SK-MEL-5 (cell line): ENCODE measurements around the gene ASPSCR1. TPM values are rescaled to one million over a fixed set of nuclear protein-coding genes. Genes with fewer than 3 reads are reported as not detected.

Experiments used
- DNase-seq: peaks from one replicate; pipeline ENCODE4 v3.0.0-alpha.2; 2016; ENCODE audit warnings: low read depth, low spot score
- in situ Hi-C: cut with HindIII; loops from 2 replicates; pipeline ENCODE4 v1.10.0; 2016; ENCODE audit warnings: low sequenced_read_pairs, high pct_unique_total_duplicates, low pct_unique_long_range_greater_than_20kb
- total RNA-seq: library from RNA; depleted of rRNA; stranded (reverse); fragments of >200 nt; shearing (Covaris generic); gene quantifications from 2 replicates; pipeline ENCODE4 v1.2.3, GENCODE V29; 2014

ASPSCR1 gene
- total RNA-seq, 1 experiment from 2014 or later, result 80.5 TPM

DNA sequence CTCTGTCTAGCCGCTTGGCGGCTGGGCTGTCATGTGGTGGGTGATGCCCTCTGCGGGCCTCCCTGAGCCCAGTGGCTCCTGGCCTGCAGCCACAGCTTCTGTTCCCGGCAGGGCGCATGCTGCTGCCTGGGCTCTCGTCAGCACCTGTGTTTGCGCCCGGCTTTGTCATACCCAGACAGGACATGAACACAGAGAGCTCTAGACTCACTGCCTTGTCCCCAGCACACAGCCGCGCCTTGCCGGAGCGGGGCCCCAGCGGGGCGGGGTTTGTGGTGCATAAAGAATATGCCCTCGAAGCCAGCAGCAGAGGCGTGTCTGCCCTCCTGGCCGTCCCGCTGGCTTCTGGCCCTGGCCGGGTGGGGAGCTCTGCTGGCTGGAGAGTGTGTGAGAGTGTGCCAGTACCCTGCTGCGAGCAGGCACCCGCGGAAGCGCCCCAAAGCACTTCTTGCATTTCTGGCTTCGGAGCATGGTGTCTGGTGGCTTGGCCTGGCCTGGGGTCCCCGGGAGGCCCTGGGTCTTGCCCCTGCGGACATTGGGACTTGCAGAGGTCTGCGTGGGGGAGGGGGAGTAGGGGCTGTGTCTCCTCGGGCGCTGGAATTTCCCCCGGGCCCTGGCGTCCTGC lies 14.4 kb downstream of the ASPSCR1 start:
- in situ Hi-C loops, result no loop called here
- no peak for DNase-seq

DNA sequence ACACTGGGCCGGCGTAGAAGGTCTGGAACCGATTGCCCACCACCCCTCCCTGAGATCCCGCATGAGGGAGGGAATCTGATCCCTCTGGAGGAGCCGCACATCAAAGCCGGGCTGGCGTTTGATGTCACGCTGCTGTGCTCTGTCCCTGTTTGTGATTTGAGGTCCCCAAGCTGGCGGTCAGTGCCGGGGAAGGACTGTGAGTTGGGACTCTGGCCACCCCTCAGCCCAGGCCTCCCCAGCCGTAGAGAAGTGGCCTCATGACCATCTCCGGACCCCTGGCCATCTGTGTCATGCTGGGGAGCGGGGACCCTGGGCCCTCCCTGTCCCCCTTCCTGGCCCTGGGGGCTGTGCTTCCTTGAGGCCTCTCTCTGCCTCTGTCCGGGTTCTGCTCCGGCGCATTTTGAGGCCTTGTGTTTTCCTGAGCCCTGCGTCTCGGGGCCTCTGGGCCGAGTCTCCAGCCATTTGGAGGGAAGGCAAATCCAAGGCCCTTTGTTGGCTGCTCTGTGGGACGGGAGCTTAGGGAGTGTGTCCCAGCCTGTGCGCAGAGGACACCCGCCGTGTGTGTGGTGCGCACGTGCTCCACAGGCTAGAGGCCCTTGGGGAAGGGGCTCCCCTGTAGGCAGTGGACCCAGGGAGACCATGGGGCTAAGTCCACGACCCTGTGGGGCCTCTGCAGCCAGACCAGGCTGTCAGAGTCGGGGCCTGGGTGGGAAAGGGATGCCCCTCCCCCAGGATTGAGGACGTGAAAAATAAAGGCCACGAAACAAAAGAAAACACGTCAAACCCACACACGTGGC lies 15.1 kb downstream of the ASPSCR1 start:
- DNase-seq, result no peak
- in situ Hi-C loops, result no loop called here

DNA sequence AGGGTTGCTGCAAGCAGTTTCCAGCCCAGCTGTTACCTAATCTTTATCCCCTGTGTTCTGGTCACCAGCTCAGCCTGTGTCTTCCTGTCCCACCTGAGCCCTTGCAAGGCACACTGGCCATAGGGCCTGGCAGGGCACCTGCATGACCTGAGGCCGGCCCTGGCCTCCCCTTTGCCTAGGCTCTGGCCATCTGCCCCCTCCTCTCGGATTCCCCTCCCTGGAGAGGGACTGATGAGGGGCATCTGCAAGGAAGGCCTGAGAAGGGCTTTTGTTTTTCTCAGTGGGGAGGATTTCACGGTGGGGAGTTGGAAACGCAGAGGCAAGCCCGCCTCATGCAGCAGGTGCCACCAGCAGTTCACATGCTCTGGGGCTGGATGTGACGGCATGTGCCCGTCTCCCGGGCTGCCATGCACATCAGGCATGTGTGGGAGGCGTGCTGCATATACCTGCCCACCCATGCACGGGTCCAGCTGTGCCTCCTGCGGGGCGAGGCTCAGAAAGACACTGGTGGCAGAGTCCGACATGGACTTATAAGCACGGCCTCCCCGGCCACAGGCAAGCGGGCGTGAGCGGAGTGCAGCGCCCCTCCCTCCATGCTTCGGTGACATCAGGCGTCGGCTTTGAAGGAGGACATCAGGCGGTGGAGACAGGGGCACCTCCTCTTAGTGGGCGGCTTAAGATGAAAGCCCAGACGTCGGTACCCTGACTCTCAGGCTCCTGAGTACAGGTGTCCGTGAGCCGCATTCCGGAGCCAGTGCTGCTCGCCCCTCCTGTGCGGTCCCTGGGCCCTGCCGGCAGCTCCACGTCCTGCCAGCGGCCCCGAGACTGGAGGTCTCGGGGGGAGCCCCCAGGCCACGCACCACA lies 16.5 kb downstream of the ASPSCR1 start:
- in situ Hi-C loops, result no loop called here
- DNase-seq, result no peak

DNA sequence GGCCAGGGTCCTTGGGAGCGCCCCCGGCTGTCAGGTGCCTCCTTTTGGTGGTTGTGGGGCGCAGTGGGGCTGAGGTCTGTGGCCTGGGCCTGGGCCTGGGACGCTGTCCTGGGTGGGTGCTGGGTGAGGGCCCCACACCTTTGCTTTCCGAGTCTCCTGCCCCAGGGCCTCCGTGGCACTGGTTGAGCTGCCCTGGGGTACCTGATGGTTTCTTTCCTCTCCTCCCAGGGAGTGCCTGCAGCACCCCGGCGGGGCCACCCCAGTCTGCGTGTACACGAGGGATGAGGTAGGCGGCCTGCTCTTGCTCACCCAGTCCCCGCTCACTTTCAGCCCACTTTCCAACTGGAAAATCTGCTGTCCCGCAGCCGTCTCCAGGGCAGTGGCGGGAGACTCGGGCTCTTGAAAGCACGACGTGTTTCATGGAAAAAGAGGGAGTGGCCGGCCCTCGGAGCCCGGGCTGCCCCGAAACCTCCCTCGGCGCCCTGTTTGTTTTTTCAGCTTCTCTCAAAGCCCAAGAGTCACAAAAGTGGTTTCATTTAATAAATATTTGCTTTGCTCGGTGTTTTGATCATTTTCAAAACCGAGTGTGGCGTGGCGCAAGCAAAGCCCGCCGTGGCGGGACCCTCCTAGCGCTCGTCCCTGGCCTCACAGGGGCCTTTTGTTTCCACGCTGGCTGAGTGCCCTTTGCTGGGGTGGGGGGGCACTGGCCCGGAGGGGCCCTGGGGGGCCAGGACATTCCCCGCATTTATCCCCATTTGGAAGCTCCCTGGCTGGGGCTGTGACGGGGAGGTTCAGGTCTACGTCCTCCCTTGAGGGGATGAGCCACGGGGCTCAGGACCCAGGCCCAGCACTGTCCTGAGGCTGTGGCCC lies 17.4 kb downstream of the ASPSCR1 start:
- in situ Hi-C loops, result no loop called here
- no peak for DNase-seq

DNA sequence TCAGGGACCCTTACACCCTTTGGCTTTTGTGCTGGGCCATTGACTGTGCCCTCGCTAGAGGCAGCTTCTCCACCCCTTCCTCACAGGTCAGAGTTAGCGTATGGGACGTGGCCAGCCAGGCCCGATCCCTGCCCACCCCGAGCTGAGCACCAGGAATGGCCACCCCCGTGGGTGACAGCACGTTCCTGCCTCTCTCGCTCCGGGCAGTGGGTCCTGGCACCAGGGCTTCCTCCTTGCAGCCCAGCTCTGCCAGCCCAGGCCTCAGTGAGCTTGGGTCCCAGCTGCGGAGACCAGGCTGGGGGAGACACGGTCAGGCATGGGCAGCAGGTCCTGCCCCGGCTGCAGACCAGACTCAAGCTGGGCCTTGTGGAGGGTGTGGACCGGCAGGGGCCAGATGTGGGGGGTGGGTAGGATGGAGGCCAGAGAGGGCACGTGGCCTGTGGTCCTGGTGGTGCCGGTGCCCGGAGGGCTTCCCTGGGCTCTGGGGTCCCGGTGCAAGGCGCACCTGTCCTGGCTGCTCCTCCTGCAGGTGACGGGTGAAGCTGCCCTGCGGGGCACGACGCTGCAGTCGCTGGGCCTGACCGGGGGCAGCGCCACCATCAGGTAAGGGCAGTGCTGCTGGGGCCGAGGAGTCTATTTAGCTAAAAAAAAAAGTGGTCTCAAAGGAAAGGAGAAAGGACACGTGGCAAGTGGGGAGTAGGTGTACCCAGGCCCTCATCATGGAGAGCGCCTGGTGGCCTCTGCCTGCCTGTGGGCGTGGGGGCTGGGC lies 18.2 kb downstream of the ASPSCR1 start:
- no peak for DNase-seq
- in situ Hi-C loops, result no loop called here

DNA sequence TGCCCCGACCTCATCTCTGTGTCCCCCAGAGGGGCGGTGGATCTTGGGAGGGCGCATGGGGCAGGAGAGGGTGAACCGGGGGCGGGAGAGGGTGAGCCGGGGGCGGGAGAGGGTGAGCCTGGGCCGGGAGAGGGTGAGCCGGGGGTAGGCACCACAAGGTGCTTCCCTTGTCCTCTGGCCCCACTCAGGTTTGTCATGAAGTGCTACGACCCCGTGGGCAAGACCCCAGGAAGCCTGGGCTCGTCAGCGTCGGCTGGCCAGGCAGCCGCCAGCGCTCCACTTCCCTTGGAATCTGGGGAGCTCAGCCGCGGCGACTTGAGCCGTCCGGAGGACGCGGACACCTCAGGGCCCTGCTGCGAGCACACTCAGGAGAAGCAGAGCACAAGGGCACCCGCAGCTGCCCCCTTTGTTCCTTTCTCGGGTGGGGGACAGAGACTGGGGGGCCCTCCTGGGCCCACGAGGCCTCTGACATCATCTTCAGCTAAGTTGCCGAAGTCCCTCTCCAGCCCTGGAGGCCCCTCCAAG lies 18.9 kb downstream of the ASPSCR1 start:
- in situ Hi-C loops, result no loop called here
- no peak for DNase-seq

DNA sequence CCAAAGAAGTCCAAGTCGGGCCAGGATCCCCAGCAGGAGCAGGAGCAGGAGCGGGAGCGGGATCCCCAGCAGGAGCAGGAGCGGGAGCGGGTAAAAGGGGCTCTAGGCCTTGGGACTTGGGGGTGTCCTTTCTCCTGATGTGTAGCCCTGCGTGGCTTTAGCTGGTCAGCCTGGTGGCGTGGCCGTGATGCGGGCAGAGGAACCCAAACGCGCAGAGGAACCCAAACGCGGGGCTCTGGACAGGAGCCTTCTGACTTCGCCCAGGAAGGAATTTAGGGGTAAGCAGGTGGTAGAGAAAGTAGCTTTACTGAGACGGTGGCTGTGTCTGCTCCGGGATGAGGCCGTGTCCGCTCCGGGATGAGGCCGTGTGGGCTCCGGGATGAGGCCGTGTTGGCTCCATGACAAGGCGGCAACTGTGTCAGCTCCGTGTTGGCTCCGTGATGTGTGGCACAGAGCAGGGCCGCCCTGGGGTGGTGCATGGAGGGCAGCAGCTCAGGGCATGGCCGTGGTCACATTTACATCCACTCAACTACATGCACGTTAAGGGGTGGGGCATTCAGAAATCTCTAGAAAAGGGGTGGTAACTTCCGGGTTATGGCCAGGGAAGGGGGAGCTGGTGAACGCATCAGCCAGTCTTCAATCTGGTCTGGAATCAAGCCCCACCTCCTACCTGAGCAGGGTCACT lies 19.5 kb downstream of the ASPSCR1 start:
- in situ Hi-C loops, result no loop called here
- DNase-seq, result no peak

DNA sequence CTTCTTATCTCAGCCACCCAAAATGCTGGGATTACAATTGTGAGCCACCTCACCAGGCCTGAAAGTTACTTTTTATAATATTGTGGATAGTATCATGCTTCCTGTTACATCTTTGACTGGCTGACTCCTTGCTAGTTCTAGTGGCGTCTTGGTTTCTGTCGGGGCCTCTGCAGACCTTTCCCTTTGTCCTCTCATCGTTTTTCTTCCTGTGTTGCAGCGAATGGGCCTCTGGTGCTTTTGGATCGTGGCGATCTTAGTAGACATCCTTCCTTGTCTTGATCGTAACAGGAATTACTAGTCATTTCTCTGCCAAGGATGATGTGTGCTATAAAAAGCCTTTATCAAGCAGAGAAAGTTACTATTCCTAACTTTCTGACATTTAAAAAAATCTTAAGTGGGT lies 20.8 kb downstream of the ASPSCR1 start:
- no peak for DNase-seq
- in situ Hi-C loops, result no loop called here

DNA sequence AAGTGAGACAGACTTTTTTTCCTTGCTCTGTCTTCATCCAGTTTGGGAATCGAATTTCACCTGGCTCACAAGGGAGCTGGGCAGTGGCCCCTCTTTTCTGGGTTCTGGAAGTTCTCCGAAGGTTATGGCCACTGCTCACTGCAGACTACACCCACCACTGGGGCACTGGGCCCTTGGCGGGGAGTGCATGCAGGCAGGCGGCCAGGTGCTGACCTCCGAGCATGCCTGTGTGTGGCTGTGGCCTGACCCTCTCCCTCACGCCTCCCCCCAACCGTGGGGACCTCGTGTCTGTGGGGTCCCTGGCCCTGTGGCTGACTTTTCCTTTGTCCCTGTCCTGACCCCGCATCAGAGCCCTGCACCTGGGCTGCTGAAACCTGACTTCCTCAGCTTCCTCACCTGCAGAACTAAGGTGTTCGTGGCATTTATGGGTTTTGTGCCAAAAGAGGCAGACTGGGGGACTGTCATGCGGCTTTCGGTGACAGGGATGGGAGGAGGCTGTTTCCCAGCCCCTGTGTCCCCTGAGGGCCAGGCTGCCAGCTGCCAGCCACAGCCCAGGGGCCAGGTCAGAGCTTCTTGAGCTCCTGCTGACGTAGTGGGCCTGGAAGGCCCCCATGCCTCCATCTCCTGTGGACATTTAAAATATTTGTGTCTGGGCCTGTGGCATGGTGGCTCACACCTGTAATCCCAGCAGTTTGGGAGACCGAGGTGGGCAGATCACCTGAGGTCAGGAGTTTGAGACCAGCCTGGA lies 21.4 kb downstream of the ASPSCR1 start:
- DNase-seq, result no peak
- in situ Hi-C loops, result no loop called here

DNA sequence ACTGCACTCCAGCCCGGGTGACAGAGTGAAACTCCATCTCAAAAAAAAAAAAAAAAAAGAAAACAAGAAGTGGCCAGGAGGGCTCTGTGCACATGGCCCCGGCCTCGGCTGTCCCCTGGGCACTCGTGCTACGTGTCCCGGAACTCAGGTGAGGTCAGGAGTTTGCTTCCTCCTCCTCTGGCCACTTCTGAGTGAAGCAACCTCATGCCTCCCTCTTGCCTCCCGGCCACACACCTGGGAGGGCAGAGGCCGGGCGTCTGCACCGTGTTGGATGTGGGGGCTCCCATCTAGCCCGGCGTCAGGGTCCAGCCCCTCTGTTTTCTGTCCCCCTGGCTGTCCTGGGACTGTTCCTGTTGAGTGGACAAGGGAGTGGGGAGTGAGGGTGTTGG lies 22.2 kb downstream of the ASPSCR1 start:
- DNase-seq, result no peak
- in situ Hi-C loops, result no loop called here

DNA sequence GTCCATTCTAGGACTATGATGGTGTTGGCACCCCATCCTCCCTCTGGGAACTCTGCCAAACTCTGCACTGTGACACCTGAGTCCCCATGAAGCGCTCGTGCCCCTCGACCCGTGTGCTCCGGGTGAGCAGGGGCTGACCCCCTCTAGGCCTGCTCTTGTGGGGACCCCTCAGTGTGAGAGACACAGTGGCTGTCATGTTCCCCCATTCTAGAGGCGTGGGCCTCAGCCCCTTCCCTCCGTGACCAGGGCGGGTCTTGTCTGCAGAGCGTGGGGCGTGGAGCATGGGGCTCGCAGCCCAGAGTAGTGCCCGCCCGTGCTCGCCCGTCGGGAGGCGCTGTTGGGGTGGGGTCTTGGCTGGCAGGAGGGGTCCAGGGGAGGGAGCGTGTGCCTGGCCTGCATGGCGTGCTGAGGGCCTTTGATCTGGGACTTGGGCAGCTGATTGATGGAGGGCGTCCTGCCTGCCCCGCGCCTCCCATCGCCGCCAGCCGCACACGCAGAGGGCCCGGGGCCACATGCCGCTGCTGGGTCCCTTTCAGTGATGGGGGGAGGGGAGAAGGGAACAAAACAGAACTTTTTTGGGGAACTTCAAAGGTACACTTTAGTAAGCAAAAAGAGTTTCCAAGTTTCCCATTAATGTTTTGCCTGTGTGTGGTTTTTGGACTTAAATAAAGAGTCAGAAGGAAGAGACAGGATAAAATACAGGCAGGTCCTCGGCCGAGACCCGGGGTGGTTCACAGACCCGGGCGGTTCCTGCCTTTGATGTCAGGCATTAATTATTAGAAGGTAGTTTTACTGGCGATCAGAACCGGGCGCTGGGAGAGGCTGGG lies 22.8 kb downstream of the ASPSCR1 start:
- in situ Hi-C loops, result no loop called here
- DNase-seq, result no peak

DNA sequence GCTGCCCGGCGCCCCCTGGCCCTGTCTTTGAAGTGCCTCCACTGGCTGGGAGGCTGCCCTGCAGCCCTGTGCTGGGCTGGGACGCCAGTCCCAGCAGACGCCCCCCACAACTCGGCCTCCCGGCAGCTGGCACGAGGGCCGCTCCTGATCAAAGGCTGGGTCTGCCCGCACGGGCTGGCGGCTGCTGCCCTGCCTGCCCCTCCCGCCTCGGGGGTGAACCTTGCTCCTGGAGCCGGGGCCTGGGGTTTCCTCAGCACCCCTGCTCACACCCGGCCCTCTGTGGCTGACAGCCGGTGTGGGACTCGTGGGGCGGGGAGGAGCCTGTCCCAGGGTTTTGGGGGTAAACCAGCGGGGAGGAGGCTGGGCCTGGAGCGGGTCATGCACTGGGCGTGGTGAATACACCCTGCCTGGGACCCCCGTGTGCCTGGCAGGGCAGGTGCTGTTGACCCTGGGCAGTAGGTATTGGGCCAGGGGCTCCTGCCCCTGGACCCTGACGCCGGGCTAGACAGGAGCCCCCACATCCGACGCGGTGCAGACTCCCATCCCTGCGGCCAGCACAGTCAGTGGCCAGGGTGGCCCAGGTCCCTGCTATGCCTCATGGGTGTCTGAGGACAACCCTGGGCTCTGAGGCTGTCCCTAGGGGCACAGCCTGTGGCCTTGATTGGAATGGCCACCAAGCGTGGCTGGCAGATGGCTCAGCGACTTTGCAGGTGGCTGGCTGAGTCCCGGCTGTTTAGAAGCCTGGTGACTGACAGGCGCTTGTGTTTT lies 23.6 kb downstream of the ASPSCR1 start:
- no peak for DNase-seq
- in situ Hi-C loops, result no loop called here

DNA sequence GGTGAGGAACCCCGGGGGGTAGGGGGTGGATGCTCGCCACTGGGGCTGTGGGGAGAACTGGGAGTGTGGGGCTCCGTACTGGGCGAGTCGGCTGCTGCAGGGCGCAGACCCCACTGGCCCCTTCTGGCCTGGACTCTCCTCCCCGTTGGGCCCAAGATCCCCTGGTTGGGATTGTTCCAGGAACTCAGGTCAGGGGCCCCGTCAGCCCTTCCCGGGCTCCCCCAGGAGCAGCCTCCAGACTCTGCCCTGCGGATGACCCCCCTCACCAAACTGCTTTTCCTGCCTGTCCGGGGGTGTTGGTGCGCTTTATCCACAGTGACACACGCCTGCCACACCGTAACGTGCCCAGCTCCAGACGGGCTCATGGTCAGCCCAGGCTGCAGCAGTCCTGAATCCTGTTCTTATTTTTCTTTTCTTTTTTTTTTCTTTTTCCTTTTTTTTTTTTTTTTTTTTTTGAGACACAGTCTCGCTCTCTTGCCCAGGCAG lies 24.2 kb downstream of the ASPSCR1 start:
- in situ Hi-C loops, result no loop called here
- DNase-seq, result no peak
